IMR-90 (cell line): Measurements from ENCODE around the gene GLRA3. TPM values are rescaled to one million over a fixed set of nuclear protein-coding genes. Genes with fewer than 3 reads are reported as not detected.

Experiments used
- ATAC-seq: fragments of 200-7000 bp; cut with Tn5 transposase; 2 replicates; pipeline ENCODE4 v1.9.1; 2020; ENCODE audit warnings: low read depth, mild to moderate bottlenecking, moderate library complexity
- BruUV-seq: library from RNA; stranded (reverse); fragments of 400-500 nt; replicated peaks from 2 replicates; lab custom pipeline; 2021; lab: Mats Ljungman, UMichigan
- CTCF ChIA-PET: fragments of 300-600 bp; formaldehyde crosslinking; extraction: SDS; loops from one replicate; lab custom pipeline; 2021; ENCODE audit warnings: antibody characterized with exemption; lab: Yijun Ruan, JAX
- POLR2A ChIA-PET: fragments of 300-600 bp; sonication (Branson Sonifier 250); formaldehyde crosslinking; loops from one replicate; lab custom pipeline; 2022; ENCODE audit warnings: antibody characterized with exemption; ENCODE audit not compliant: unreplicated experiment; lab: Charles Lee
- DNase-seq: peaks from one replicate; pipeline ENCODE4 v3.0.0; 2013
- H2AFZ ChIP-seq: replicated peaks from 2 replicates; pipeline ENCODE3; 2013; ENCODE audit warnings: low read length, mild to moderate bottlenecking; ENCODE audit not compliant: poor library complexity
- H2AK5ac ChIP-seq: 2 replicates; pipeline ENCODE4 v1.6.1; 2013; ENCODE audit warnings: low read depth, low read length, inconsistent platforms
- H2AK9ac ChIP-seq: replicated peaks from 2 replicates; pipeline ENCODE3; 2013; ENCODE audit warnings: mild to moderate bottlenecking, low read depth, low read length, moderate library complexity; ENCODE audit not compliant: poor library complexity
- H2BK120ac ChIP-seq: 2 replicates; pipeline ENCODE4 v1.6.1; 2013; ENCODE audit warnings: low read depth, low read length, inconsistent platforms
- H2BK15ac ChIP-seq: 3 replicates; pipeline ENCODE4 v1.6.1; 2013; ENCODE audit warnings: low read depth, low read length, inconsistent platforms
- H2BK20ac ChIP-seq: 2 replicates; pipeline ENCODE4 v1.6.1; 2013; ENCODE audit warnings: low read depth, mild to moderate bottlenecking, inconsistent platforms, low read length, moderate library complexity
- H2BK5ac ChIP-seq: 2 replicates; pipeline ENCODE4 v1.6.1; 2013; ENCODE audit warnings: mild to moderate bottlenecking, low read depth, low read length, inconsistent platforms; ENCODE audit not compliant: poor library complexity, severe bottlenecking
- H3K14ac ChIP-seq: replicated peaks from 2 replicates; pipeline ENCODE4 v1.6.1; 2013; ENCODE audit warnings: low read depth, low read length, inconsistent platforms
- H3K18ac ChIP-seq: 2 replicates; pipeline ENCODE4 v1.6.1; 2013; ENCODE audit warnings: low read depth, low read length, control low read depth
- H3K23ac ChIP-seq: 2 replicates; pipeline ENCODE4 v1.6.1; 2013; ENCODE audit warnings: low read depth, low read length, inconsistent platforms
- H3K27ac ChIP-seq: 2 replicates; pipeline ENCODE4 v1.5.1; 2013; ENCODE audit warnings: mild to moderate bottlenecking, control low read depth, low read length; ENCODE audit not compliant: insufficient read depth
- H3K27me3 ChIP-seq: 2 replicates; pipeline ENCODE4 v1.6.1; 2013; ENCODE audit warnings: low read length; ENCODE audit not compliant: control insufficient read depth, insufficient read depth
- H3K36me3 ChIP-seq: 2 replicates; pipeline ENCODE4 v1.6.1; 2013; ENCODE audit warnings: low read length, mixed read lengths; ENCODE audit not compliant: control insufficient read depth, insufficient read depth
- H3K4ac ChIP-seq: 2 replicates; pipeline ENCODE4 v1.6.1; 2013; ENCODE audit warnings: low read depth, low read length, inconsistent platforms
- H3K4me1 ChIP-seq: 2 replicates; pipeline ENCODE4 v1.6.1; 2013; ENCODE audit warnings: low read length, mixed read lengths; ENCODE audit not compliant: control insufficient read depth, insufficient read depth
- H3K4me2 ChIP-seq: 2 replicates; pipeline ENCODE4 v1.6.1; 2013; ENCODE audit warnings: low read depth, mild to moderate bottlenecking, control low read depth, low read length, moderate library complexity
- H3K4me3 ChIP-seq: 2 replicates; pipeline ENCODE4 v1.5.1; 2013; ENCODE audit warnings: low read depth, mild to moderate bottlenecking, control low read depth, low read length, moderate library complexity; ENCODE audit not compliant: insufficient read depth
- H3K56ac ChIP-seq: 2 replicates; pipeline ENCODE4 v1.6.1; 2013; ENCODE audit warnings: low read length, inconsistent platforms; ENCODE audit not compliant: insufficient read depth; ENCODE audit errors: extremely low read depth
- H3K79me1 ChIP-seq, 2 experiments: 2 replicates each; pipeline ENCODE4 v1.6.1; 2013; ENCODE audit warnings: low read length in 2 of 2, inconsistent platforms in 1 of 2, low read depth in 1 of 2
- H3K9ac ChIP-seq: 2 replicates; pipeline ENCODE4 v1.6.1; 2013; ENCODE audit warnings: low read depth, low read length, control low read depth
- H3K9me1 ChIP-seq: 2 replicates; pipeline ENCODE4 v1.6.1; 2013; ENCODE audit warnings: low read length, inconsistent platforms; ENCODE audit not compliant: insufficient read depth
- H3K9me3 ChIP-seq: 2 replicates; pipeline ENCODE4 v1.6.1; 2013; ENCODE audit warnings: low read length; ENCODE audit not compliant: control insufficient read depth, insufficient read depth
- H4K20me1 ChIP-seq: 2 replicates; pipeline ENCODE4 v1.6.1; 2013; ENCODE audit warnings: low read length, inconsistent platforms; ENCODE audit not compliant: insufficient read depth
- H4K5ac ChIP-seq: 2 replicates; pipeline ENCODE4 v1.6.1; 2013; ENCODE audit warnings: mild to moderate bottlenecking, low read depth, low read length, control low read depth
- H4K8ac ChIP-seq, 2 experiments: 2 replicates each; pipeline ENCODE4 v1.6.1; 2013; ENCODE audit warnings: low read depth in 2 of 2, low read length in 2 of 2, control low read depth in 1 of 2, inconsistent platforms in 1 of 2
- H4K91ac ChIP-seq: 2 replicates; pipeline ENCODE4 v1.6.1; 2013; ENCODE audit warnings: low read depth, low read length, inconsistent platforms; ENCODE audit not compliant: insufficient read depth
- BHLHE40 ChIP-seq: fragments of 150-350 bp; IDR thresholded peaks from 2 replicates; pipeline ENCODE4 v1.6.1; 2016; ENCODE audit warnings: mild to moderate bottlenecking, low read depth, low read length
- CEBPB ChIP-seq: IDR thresholded peaks from 2 replicates; pipeline ENCODE4 v1.6.1; 2012; ENCODE audit warnings: low read depth, low read length, improper control_type of control experiment
- CHD1 ChIP-seq: IDR thresholded peaks from 2 replicates; pipeline ENCODE4 v1.6.1; 2012; ENCODE audit warnings: low read depth, low read length, improper control_type of control experiment
- FOS ChIP-seq: fragments of 150-350 bp; IDR thresholded peaks from 2 replicates; pipeline ENCODE4 v1.6.1; 2016; ENCODE audit warnings: low read depth, low read length
- MAFK ChIP-seq: IDR thresholded peaks from 2 replicates; pipeline ENCODE4 v1.6.1; 2012; ENCODE audit warnings: low read depth, low read length, improper control_type of control experiment
- MAZ ChIP-seq: IDR thresholded peaks from 2 replicates; pipeline ENCODE4 v1.6.1; 2012; ENCODE audit warnings: low read depth, mild to moderate bottlenecking, low read length, improper control_type of control experiment, moderate library complexity, borderline replicate concordance
- MXI1 ChIP-seq: IDR thresholded peaks from 2 replicates; pipeline ENCODE4 v1.6.1; 2012; ENCODE audit warnings: low read depth, mild to moderate bottlenecking, low read length, moderate library complexity, borderline replicate concordance
- NFE2L2 ChIP-seq: fragments of 150-350 bp; IDR thresholded peaks from 2 replicates; pipeline ENCODE4 v1.6.1; 2016; ENCODE audit warnings: low read depth, mild to moderate bottlenecking, low read length
- POLR2A ChIP-seq: IDR thresholded peaks from 2 replicates; pipeline ENCODE4 v1.6.1; 2012; ENCODE audit warnings: mild to moderate bottlenecking, low read depth, low read length
- RAD21 ChIP-seq: IDR thresholded peaks from 2 replicates; pipeline ENCODE4 v1.6.1; 2012; ENCODE audit warnings: low read length, improper control_type of control experiment
- RCOR1 ChIP-seq: IDR thresholded peaks from 2 replicates; pipeline ENCODE4 v1.6.1; 2012; ENCODE audit warnings: mild to moderate bottlenecking, low read length, improper control_type of control experiment; ENCODE audit not compliant: insufficient replicate concordance
- RFX5 ChIP-seq: IDR thresholded peaks from 2 replicates; pipeline ENCODE4 v1.8.0; 2012; ENCODE audit warnings: low read depth, mild to moderate bottlenecking, low read length, moderate library complexity
- SMC3 ChIP-seq: fragments of 150-350 bp; IDR thresholded peaks from 2 replicates; pipeline ENCODE4 v1.6.1; 2016; ENCODE audit warnings: low read depth, mild to moderate bottlenecking, antibody characterized with exemption, low read length, moderate library complexity
- WGBS, 2 experiments: methylation state at CpG; one replicate each; pipeline versions ENCODE4 v1.1.5 to v1.1.7; 2013; ENCODE audit warnings: missing lambda C conversion rate in 2 of 2; ENCODE audit not compliant: insufficient read length in 1 of 2; ENCODE audit errors: extremely low coverage in 2 of 2; 5-methylcytosine and 5-hydroxymethylcytosine counted together
- dilution Hi-C: fragments of 300-500 bp; cut with HindIII; formaldehyde crosslinking; loops from one replicate; pipeline ENCODE4 v1.14.3; 2018; ENCODE audit warnings: low sequenced_read_pairs; ENCODE audit not compliant: unreplicated experiment
- in situ Hi-C: fragments of 300-500 bp; cut with MboI; formaldehyde crosslinking; loops from 3 replicates; pipeline ENCODE4 v1.14.3; 2019; ENCODE audit warnings: low sequenced_read_pairs, inconsistent platforms, mixed read lengths
- intact Hi-C: fragments of 100-400 bp; cut with micrococcal nuclease; formaldehyde crosslinking; loops from 2 replicates; pipeline ENCODE4 v1.10.0; 2022
- polyA plus RNA-seq, 3 experiments: library from polyadenylated mRNA; depleted of rRNA; stranded (reverse); fragments of >200 nt; gene quantifications; 2 replicates each; pipeline ENCODE4 v1.2.3, GENCODE V29; 2012; ENCODE audit warnings: low replicate concordance in 1 of 3
- total RNA-seq: library from RNA; depleted of rRNA; stranded (reverse); fragments of >200 nt; gene quantifications from 2 replicates; pipeline ENCODE4 v1.2.3, GENCODE V29; 2012
- TF ChIP-seq, protein P1 (sequence below): fragments of 150-350 bp; IDR thresholded peaks from 2 replicates; pipeline ENCODE4 v1.6.1; 2016; ENCODE audit warnings: low read depth, mild to moderate bottlenecking, low read length, moderate library complexity, borderline replicate concordance
- TF ChIP-seq, protein P2 (sequence below): fragments of 150-350 bp; IDR thresholded peaks from 2 replicates; pipeline ENCODE4 v1.6.1; 2017; ENCODE audit warnings: mild to moderate bottlenecking, antibody characterized with exemption, low read length, low read depth
- TF ChIP-seq, protein P3 (sequence below): conservative IDR thresholded peaks from 2 replicates; pipeline ENCODE4 v1.5.1; 2012; ENCODE audit warnings: mild to moderate bottlenecking, low read depth, low read length, improper control_type of control experiment

Gene GLRA3
- total and polyA plus RNA-seq, 2 of the 4 experiments (the other 2 are of a cell fraction) = not detected

DNA sequence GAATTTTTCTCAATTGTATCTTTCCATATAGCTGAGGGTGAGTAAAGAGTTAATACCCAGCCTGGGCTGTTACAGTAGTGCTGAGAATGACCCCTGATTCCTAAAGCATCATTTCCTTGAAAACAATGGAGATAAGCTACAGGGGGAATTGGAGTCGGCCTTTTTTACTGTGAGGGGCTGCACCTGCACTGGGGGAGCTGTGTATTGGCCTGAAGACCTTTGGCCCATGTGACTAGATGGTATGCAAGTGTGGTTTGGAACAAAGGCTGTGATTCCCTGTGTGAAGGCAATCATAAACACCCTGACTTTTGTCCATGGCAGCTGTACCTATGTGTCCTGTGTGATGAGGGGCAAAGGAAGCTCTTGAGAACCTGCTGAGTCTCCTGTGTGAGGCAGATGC lies 182.7 kb downstream of the GLRA3 start:
- H4K8ac ChIP-seq = no peak overlapping the region
- H2AK5ac ChIP-seq = no peak overlapping the region
- in situ Hi-C loops (no loop called here), dilution Hi-C loops (no loop called here), intact Hi-C loops (no loop called here)
- POLR2A ChIA-PET = no interaction called here
- no peaks in the 10 kb centered on the region for H3K27me3 ChIP-seq
- no peak overlapping the region for H2BK20ac ChIP-seq
- no peaks in the 10 kb centered on the region for H3K36me3 ChIP-seq
- H3K18ac ChIP-seq = no peak overlapping the region
- no peak overlapping the region for H3K4ac ChIP-seq
- H3K9ac ChIP-seq = no peak overlapping the region
- no peak overlapping the region for H3K4me2 ChIP-seq
- no peaks in the 10 kb centered on the region for H3K4me1 ChIP-seq
- no peaks in the 10 kb centered on the region for H4K20me1 ChIP-seq
- no peak for TF ChIP-seq RCOR1
- no peak for TF ChIP-seq CHD1
- no peak for TF ChIP-seq BHLHE40
- TF ChIP-seq MXI1 = no peak
- no peak for TF ChIP-seq RFX5
- TF ChIP-seq RAD21 = no peak
- TF ChIP-seq MAFK = no peak
- TF ChIP-seq, protein P1, sequence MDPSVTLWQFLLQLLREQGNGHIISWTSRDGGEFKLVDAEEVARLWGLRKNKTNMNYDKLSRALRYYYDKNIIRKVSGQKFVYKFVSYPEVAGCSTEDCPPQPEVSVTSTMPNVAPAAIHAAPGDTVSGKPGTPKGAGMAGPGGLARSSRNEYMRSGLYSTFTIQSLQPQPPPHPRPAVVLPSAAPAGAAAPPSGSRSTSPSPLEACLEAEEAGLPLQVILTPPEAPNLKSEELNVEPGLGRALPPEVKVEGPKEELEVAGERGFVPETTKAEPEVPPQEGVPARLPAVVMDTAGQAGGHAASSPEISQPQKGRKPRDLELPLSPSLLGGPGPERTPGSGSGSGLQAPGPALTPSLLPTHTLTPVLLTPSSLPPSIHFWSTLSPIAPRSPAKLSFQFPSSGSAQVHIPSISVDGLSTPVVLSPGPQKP = no peak
- TF ChIP-seq, protein P2, sequence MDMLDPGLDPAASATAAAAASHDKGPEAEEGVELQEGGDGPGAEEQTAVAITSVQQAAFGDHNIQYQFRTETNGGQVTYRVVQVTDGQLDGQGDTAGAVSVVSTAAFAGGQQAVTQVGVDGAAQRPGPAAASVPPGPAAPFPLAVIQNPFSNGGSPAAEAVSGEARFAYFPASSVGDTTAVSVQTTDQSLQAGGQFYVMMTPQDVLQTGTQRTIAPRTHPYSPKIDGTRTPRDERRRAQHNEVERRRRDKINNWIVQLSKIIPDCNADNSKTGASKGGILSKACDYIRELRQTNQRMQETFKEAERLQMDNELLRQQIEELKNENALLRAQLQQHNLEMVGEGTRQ = no peak
- TF ChIP-seq, protein P3, sequence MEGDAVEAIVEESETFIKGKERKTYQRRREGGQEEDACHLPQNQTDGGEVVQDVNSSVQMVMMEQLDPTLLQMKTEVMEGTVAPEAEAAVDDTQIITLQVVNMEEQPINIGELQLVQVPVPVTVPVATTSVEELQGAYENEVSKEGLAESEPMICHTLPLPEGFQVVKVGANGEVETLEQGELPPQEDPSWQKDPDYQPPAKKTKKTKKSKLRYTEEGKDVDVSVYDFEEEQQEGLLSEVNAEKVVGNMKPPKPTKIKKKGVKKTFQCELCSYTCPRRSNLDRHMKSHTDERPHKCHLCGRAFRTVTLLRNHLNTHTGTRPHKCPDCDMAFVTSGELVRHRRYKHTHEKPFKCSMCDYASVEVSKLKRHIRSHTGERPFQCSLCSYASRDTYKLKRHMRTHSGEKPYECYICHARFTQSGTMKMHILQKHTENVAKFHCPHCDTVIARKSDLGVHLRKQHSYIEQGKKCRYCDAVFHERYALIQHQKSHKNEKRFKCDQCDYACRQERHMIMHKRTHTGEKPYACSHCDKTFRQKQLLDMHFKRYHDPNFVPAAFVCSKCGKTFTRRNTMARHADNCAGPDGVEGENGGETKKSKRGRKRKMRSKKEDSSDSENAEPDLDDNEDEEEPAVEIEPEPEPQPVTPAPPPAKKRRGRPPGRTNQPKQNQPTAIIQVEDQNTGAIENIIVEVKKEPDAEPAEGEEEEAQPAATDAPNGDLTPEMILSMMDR = no peak
- TF ChIP-seq NFE2L2 = no peak
- TF ChIP-seq CEBPB = no peak
- no peak for TF ChIP-seq MAZ
- TF ChIP-seq SMC3 = no peak
- no peak for TF ChIP-seq POLR2A
- no peak for TF ChIP-seq FOS
- no peaks in the 10 kb centered on the region for H3K9me1 ChIP-seq
- H3K14ac ChIP-seq = no peak overlapping the region
- H2BK15ac ChIP-seq = no peak overlapping the region
- ATAC-seq (no peak), DNase-seq (no peak)
- H3K23ac ChIP-seq = no peak overlapping the region
- H4K5ac ChIP-seq = no peak overlapping the region
- H3K4me3 ChIP-seq = no peak overlapping the region
- H3K27ac ChIP-seq = no peak overlapping the region
- BruUV-seq = no TSS peak
- H2AFZ ChIP-seq = no peak overlapping the region
- 0% methylated on average over 1 of the region's 1 CpG; no CpG with 5 or more reads in 1 of the 2 experiments for WGBS, 2 experiments
- H2BK120ac ChIP-seq = no peak overlapping the region
- H4K91ac ChIP-seq = no peak overlapping the region
- no peak overlapping the region for H3K56ac ChIP-seq
- H2BK5ac ChIP-seq = no peak overlapping the region
- no peak overlapping the region for H2AK9ac ChIP-seq
- CTCF ChIA-PET = no interaction called here
- peaks cover 3% of the 10 kb centered on the region; the same call in 1 of the 2 replicates for H3K9me3 ChIP-seq
- no peaks in the 10 kb centered on the region for H3K79me1 ChIP-seq
